H1 (cell line): ENCODE measurements around the gene FSIP1. TPM values are rescaled to one million over a fixed set of nuclear protein-coding genes. Genes with fewer than 3 reads are reported as not detected.

Experiments
- CTCF ChIA-PET: fragments of 300-600 bp; sonication (Branson Sonifier 250); formaldehyde crosslinking; loops from one replicate; lab custom pipeline; 2021; ENCODE audit not compliant: partially characterized antibody; lab: Charles Lee
- POLR2A ChIA-PET: fragments of 300-600 bp; sonication (Branson Sonifier 250); formaldehyde crosslinking; loops from one replicate; lab custom pipeline; 2021; ENCODE audit warnings: inconsistent platforms; ENCODE audit not compliant: partially characterized antibody; lab: Charles Lee
- DNase-seq, 2 experiments: peaks; one replicate each; pipeline versions ENCODE4 v3.0.0 to v3.0.0-alpha.2; 2010 to 2022; ENCODE audit warnings: low spot score in 2 of 2, low read depth in 1 of 2, mixed read lengths in 1 of 2
- FAIRE-seq: peaks from 2 replicates; lab custom pipeline; 2011; peaks lifted over from hg19 to GRCh38; lab: Jason Lieb, UNC
- H2AFZ ChIP-seq: 2 replicates; pipeline ENCODE4 v1.8.1; 2012; ENCODE audit warnings: low read length, inconsistent platforms
- H2AK5ac ChIP-seq: 2 replicates; pipeline ENCODE4 v1.6.1; 2013; ENCODE audit warnings: low read depth, low read length
- H2BK120ac ChIP-seq: replicated peaks from 2 replicates; pipeline ENCODE3; 2013; ENCODE audit warnings: low read depth, low read length, inconsistent platforms
- H2BK12ac ChIP-seq: 2 replicates; pipeline ENCODE4 v1.6.1; 2013; ENCODE audit warnings: low read depth, low read length
- H2BK15ac ChIP-seq: 2 replicates; pipeline ENCODE4 v1.6.1; 2013; ENCODE audit warnings: low read length
- H2BK20ac ChIP-seq: 2 replicates; pipeline ENCODE4 v1.6.1; 2013; ENCODE audit warnings: low read length
- H2BK5ac ChIP-seq: 2 replicates; pipeline ENCODE4 v1.6.1; 2013; ENCODE audit warnings: low read depth, low read length
- H3K14ac ChIP-seq: 2 replicates; pipeline ENCODE4 v1.6.1; 2013; ENCODE audit warnings: inconsistent platforms; ENCODE audit not compliant: insufficient read length
- H3K18ac ChIP-seq: 2 replicates; pipeline ENCODE4 v1.6.1; 2013; ENCODE audit warnings: low read length; ENCODE audit errors: extremely low read depth
- H3K23ac ChIP-seq: 2 replicates; pipeline ENCODE4 v1.6.1; 2013; ENCODE audit warnings: inconsistent platforms; ENCODE audit not compliant: insufficient read length
- H3K23me2 ChIP-seq: 2 replicates; pipeline ENCODE4 v1.6.1; 2013; ENCODE audit warnings: low read depth, low read length
- H3K27ac ChIP-seq: 2 replicates; pipeline ENCODE4 v1.6.1; 2011; ENCODE audit warnings: low read depth, low read length, inconsistent platforms
- H3K27me3 ChIP-seq, 4 experiments: replicated peaks in 1 of 4; 1 replicate in 1 of 4; 2 replicates in 3 of 4; pipeline versions ENCODE4 v1.6.1 to v1.8.1; 2011 to 2013; ENCODE audit warnings: low read length in 3 of 4, mild to moderate bottlenecking in 3 of 4, inconsistent platforms in 2 of 4, mixed read lengths in 2 of 4, moderate library complexity in 1 of 4; ENCODE audit not compliant: control insufficient read depth in 3 of 4, insufficient read depth in 3 of 4; ENCODE audit errors: extremely low read depth in 1 of 4
- H3K36me3 ChIP-seq, 4 experiments: 2 replicates each; pipeline versions ENCODE4 v1.6.1 to v1.8.1; 2011 to 2013; ENCODE audit warnings: mild to moderate bottlenecking in 4 of 4, low read length in 3 of 4, moderate library complexity in 2 of 4, control low read depth in 1 of 4, inconsistent platforms in 1 of 4; ENCODE audit not compliant: insufficient read depth in 4 of 4, control insufficient read depth in 2 of 4
- H3K4ac ChIP-seq: replicated peaks from 2 replicates; pipeline ENCODE3; 2013; ENCODE audit warnings: low read length, low read depth, mixed read lengths, inconsistent platforms; ENCODE audit not compliant: insufficient read length
- H3K4me1 ChIP-seq, 4 experiments: replicated peaks in 1 of 4; 1 replicate in 1 of 4; 2 replicates in 3 of 4; pipeline versions ENCODE4 v1.6.1 to v1.8.1; 2011 to 2013; ENCODE audit warnings: low read length in 3 of 4, inconsistent platforms in 2 of 4, mixed read lengths in 1 of 4; ENCODE audit not compliant: insufficient read depth in 4 of 4, control insufficient read depth in 3 of 4
- H3K4me2 ChIP-seq, 2 experiments: 2 replicates each; pipeline versions ENCODE4 v1.6.1 to v1.8.1; 2011 to 2013; ENCODE audit warnings: low read depth in 2 of 2, low read length in 2 of 2, control low read depth in 1 of 2, inconsistent platforms in 1 of 2, mild to moderate bottlenecking in 1 of 2; ENCODE audit not compliant: insufficient read depth in 1 of 2
- H3K4me3 ChIP-seq, 4 experiments: fragments of 200-600, 300-600 bp in 1 of 4; sonication (generic), shearing (Covaris generic), sonication (Bioruptor Twin) in 1 of 4; 2 replicates each; pipeline versions ENCODE4 v1.5.1 to v1.8.1; 2011 to 2016; ENCODE audit warnings: low read length in 4 of 4, low read depth in 3 of 4, control low read depth in 2 of 4, inconsistent platforms in 2 of 4, mild to moderate bottlenecking in 2 of 4, mixed read lengths in 1 of 4, moderate library complexity in 1 of 4; ENCODE audit not compliant: insufficient read depth in 2 of 4; ENCODE audit errors: extremely low read depth in 1 of 4
- H3K56ac ChIP-seq: replicated peaks from 2 replicates; pipeline ENCODE3; 2013; ENCODE audit warnings: low read depth, mild to moderate bottlenecking, mixed read lengths, low read length, inconsistent platforms; ENCODE audit not compliant: insufficient read length
- H3K79me1 ChIP-seq: 2 replicates; pipeline ENCODE4 v1.6.1; 2013; ENCODE audit warnings: low read depth, low read length, control low read depth
- H3K79me2 ChIP-seq, 2 experiments: 2 replicates each; pipeline versions ENCODE4 v1.6.1 to v1.8.1; 2012 to 2013; ENCODE audit warnings: low read length in 2 of 2, mild to moderate bottlenecking in 2 of 2, inconsistent platforms in 1 of 2; ENCODE audit not compliant: insufficient read depth in 2 of 2, control insufficient read depth in 1 of 2
- H3K9ac ChIP-seq, 4 experiments: replicated peaks in 1 of 4; 1 replicate in 1 of 4; 2 replicates in 3 of 4; pipeline versions ENCODE4 v1.6.1 to v1.8.1; 2011 to 2013; ENCODE audit warnings: low read depth in 3 of 4, low read length in 3 of 4, control low read depth in 2 of 4, mild to moderate bottlenecking in 2 of 4, moderate library complexity in 2 of 4, inconsistent platforms in 1 of 4; ENCODE audit errors: extremely low read depth in 1 of 4
- H3K9me3 ChIP-seq, 2 experiments: 2 replicates each; pipeline versions ENCODE4 v1.6.1 to v1.8.1; 2012 to 2013; ENCODE audit warnings: mild to moderate bottlenecking in 2 of 2, moderate library complexity in 2 of 2, control low read depth in 1 of 2, inconsistent platforms in 1 of 2, low read depth in 1 of 2, low read length in 1 of 2, mixed read lengths in 1 of 2; ENCODE audit not compliant: insufficient read depth in 2 of 2
- H4K20me1 ChIP-seq, 2 experiments: replicated peaks in 1 of 2; 2 replicates each; pipeline versions ENCODE3 to v1.8.1; 2011 to 2013; ENCODE audit warnings: inconsistent platforms in 2 of 2, low read length in 2 of 2, mild to moderate bottlenecking in 1 of 2; ENCODE audit not compliant: insufficient read depth in 2 of 2, control insufficient read depth in 1 of 2
- H4K5ac ChIP-seq: 2 replicates; pipeline ENCODE4 v1.6.1; 2013; ENCODE audit warnings: low read length, low read depth, mixed read lengths, inconsistent platforms; ENCODE audit not compliant: insufficient read length
- H4K8ac ChIP-seq: 2 replicates; pipeline ENCODE4 v1.8.0; 2013; ENCODE audit warnings: mild to moderate bottlenecking, moderate library complexity, low read length, inconsistent platforms; ENCODE audit not compliant: insufficient read depth; ENCODE audit errors: extremely low read depth
- H4K91ac ChIP-seq: replicated peaks from 2 replicates; pipeline ENCODE3; 2013; ENCODE audit warnings: low read length, mixed read lengths, inconsistent platforms; ENCODE audit not compliant: insufficient read length
- CTCF ChIP-seq, 3 experiments: IDR thresholded peaks; 1 replicate in 2 of 3; 2 replicates in 1 of 3; pipeline versions ENCODE4 v1.5.1 to v1.6.1; 2011; ENCODE audit warnings: low read length in 3 of 3, mild to moderate bottlenecking in 3 of 3, inconsistent platforms in 2 of 3, low read depth in 1 of 3, moderate library complexity in 1 of 3; ENCODE audit not compliant: insufficient read depth in 1 of 3; ENCODE audit errors: control extremely low read depth in 1 of 3
- KDM5A ChIP-seq: fragments of 200-600 bp; IDR thresholded peaks from 2 replicates; pipeline ENCODE4 v1.7.1; 2012; ENCODE audit warnings: mild to moderate bottlenecking, low read length, inconsistent platforms, mixed read lengths
- RFX5 ChIP-seq: IDR thresholded peaks from 2 replicates; pipeline ENCODE4 v1.6.1; 2011; ENCODE audit warnings: low read depth, low read length, improper control_type of control experiment, borderline replicate concordance
- SIRT6 ChIP-seq: IDR thresholded peaks from one replicate; pipeline ENCODE4 v1.7.1; 2012; ENCODE audit warnings: low read length, inconsistent platforms
- TAF1 ChIP-seq: IDR thresholded peaks from 2 replicates; pipeline ENCODE4 v1.6.1; 2011; ENCODE audit warnings: mild to moderate bottlenecking, low read depth, low read length
- WGBS, 2 experiments: shearing (Covaris generic) in 1 of 2; methylation state at CpG; one replicate each; pipeline versions ENCODE4 v1.1.6 to v1.1.7; 2013 to 2015; ENCODE audit warnings: low lambda C conversion rate in 2 of 2, mixed read lengths in 2 of 2, inconsistent platforms in 1 of 2, low coverage in 1 of 2, missing lambda C conversion rate in 1 of 2; ENCODE audit not compliant: insufficient replicate concordance in 2 of 2, insufficient coverage in 1 of 2, insufficient read length in 1 of 2; ENCODE audit errors: extremely low coverage in 1 of 2, missing lambda C conversion rate in 1 of 2; 5-methylcytosine and 5-hydroxymethylcytosine counted together
- polyA plus RNA-seq, 7 experiments: library from polyadenylated mRNA; depleted of rRNA in 3 of 7; stranded (reverse) in 5 of 7; unstranded in 2 of 7; fragments of >200 nt in 5 of 7; fragments of 200-250 nt in 2 of 7; gene quantifications; 1 replicate in 5 of 7; 2 replicates in 1 of 7; 4 replicates in 1 of 7; pipeline versions ENCODE4 v1.2.1 to v1.2.3, GENCODE V29; 2011 to 2013; ENCODE audit warnings: missing spikeins in 2 of 7, mixed read lengths in 2 of 7
- total RNA-seq: library from RNA; stranded (reverse); fragmentation: NEBNext Ultra II Directional; extraction: Animal tissue kit (Norgen Biotek cat#: 25700); gene quantifications from 2 replicates; pipeline ENCODE4 v1.2.1, GENCODE V29; 2021

The FSIP1 gene
- total and polyA plus RNA-seq, 2 of the 8 experiments (the other 6 are each of a cell fraction or from before 2014, with no cell fraction given), result 0.18 to 1.3 TPM

GRCh38 chr15:39795486-39795885, 12.8 kb upstream of the FSIP1 start:
- Histone ChIP-seq H2BK120ac (no peak overlapping the region), H3K56ac (no peak overlapping the region), H3K27ac (no peak overlapping the region), H2BK15ac (no peak overlapping the region), H3K36me3 (peaks cover 0 to 15% (median 5%) of the 10 kb centered on the region in 4 experiments; a peak in 7 of 8 replicates), H3K79me2 (0 out of 4 replicates have a peak, but pooled peaks cover 0 to 2% of the 10 kb centered on the region in 2 experiments), H4K20me1 (peaks cover 0 to 3% of the 10 kb centered on the region in 2 experiments), H4K91ac (no peak overlapping the region), H3K4me2 (no peak overlapping the region), H3K9ac (no peak overlapping the region), H3K79me1 (no peaks in the 10 kb centered on the region; the same call in 1 of the 2 replicates), H4K5ac (no peak overlapping the region), H3K9me3 (no peaks in the 10 kb centered on the region), H3K4me1 (no peaks in the 10 kb centered on the region; a peak in 1 of 7 replicates), H3K23me2 (no peaks in the 10 kb centered on the region; the same call in 1 of the 2 replicates), H2BK20ac (no peak overlapping the region), H3K4me3 (no peak overlapping the region), H2BK5ac (no peak overlapping the region), H3K27me3 (no peaks in the 10 kb centered on the region), H2AFZ (no peak overlapping the region), H3K18ac (no peak overlapping the region), H3K14ac (no peak overlapping the region), H3K23ac (no peak overlapping the region), H2BK12ac (no peak overlapping the region), H4K8ac (no peak overlapping the region), H3K4ac (no peak overlapping the region), H2AK5ac (no peak overlapping the region)
- CTCF ChIA-PET, result interaction anchor here (0.8 to 1.0 kb wide), 2 partner anchors 13 to 107 kb away, joined by 3 read pairs; partner anchors contain the start of gene FSIP1
- TF ChIP-seq TAF1 (no peak), SIRT6 (no peak), CTCF (IDR thresholded peaks at IDR 0.05; ENCODE audit: control extremely low read depth in 1 of 3, insufficient read depth in 1 of 3, low read depth in 1 of 3, low read length in 3 of 3) (no peak), RFX5 (no peak), KDM5A (no peak)
- DNase-seq (no peak), FAIRE-seq (no peak)
- WGBS, 2 experiments, result 88% methylated on average over 3 of the region's 3 CpGs; no CpG with 5 or more reads in 1 of the 2 experiments
- POLR2A ChIA-PET, result interaction anchor here (0.6 to 1.8 kb wide), 5 partner anchors 13 to 154 kb away, joined by 3 to 8 read pairs (median 3); partner anchors contain the start of gene FSIP1
